SK-N-SH treated with all-trans-retinoic acid at 6 μM for 48 hours (cell line): ENCODE results near the gene CRYL1.

ENCODE experiments used
- ATAC-seq: fragments of 200-7000 bp; cut with Tn5 transposase; 3 replicates; pipeline ENCODE4 v1.9.1; 2020; ENCODE audit warnings: mild to moderate bottlenecking, moderate library complexity
- ARNTL ChIP-seq: fragments of 450-650 bp; formaldehyde crosslinking; IDR thresholded peaks from 2 replicates; pipeline ENCODE4 v1.5.0; 2020; ENCODE audit warnings: low read depth, mild to moderate bottlenecking, moderate library complexity, borderline replicate concordance
- BACH2 ChIP-seq: fragments of 250-450 bp; sonication (Bioruptor Pico); IDR thresholded peaks from 2 replicates; pipeline ENCODE4 v1.9.0; 2021; ENCODE audit warnings: mild to moderate bottlenecking, borderline replicate concordance
- CREB5 ChIP-seq: fragments of 250-450 bp; sonication (Bioruptor Pico); IDR thresholded peaks from 2 replicates; pipeline ENCODE4 v1.5.1; 2020; ENCODE audit warnings: low read depth, mild to moderate bottlenecking, moderate library complexity
- CSDC2 ChIP-seq: fragments of 250-450 bp; sonication (Bioruptor Pico); IDR thresholded peaks from 2 replicates; pipeline ENCODE4 v1.5.0; 2020; ENCODE audit warnings: mild to moderate bottlenecking, moderate library complexity
- CSRNP3 ChIP-seq: fragments of 250-450 bp; sonication (Bioruptor Pico); IDR thresholded peaks from 2 replicates; pipeline ENCODE4 v1.5.1; 2021; ENCODE audit warnings: mild to moderate bottlenecking, moderate library complexity
- ESRRG ChIP-seq: fragments of 250-450 bp; sonication (Bioruptor Pico); IDR thresholded peaks from 2 replicates; pipeline ENCODE4 v1.6.1; 2021; ENCODE audit warnings: mild to moderate bottlenecking
- GLIS3 ChIP-seq: fragments of 250-450 bp; sonication (Bioruptor Pico); IDR thresholded peaks from 2 replicates; pipeline ENCODE4 v1.5.0; 2020; ENCODE audit warnings: mild to moderate bottlenecking, moderate library complexity
- ISL1 ChIP-seq: fragments of 250-450 bp; sonication (Bioruptor Pico); IDR thresholded peaks from 2 replicates; pipeline ENCODE4 v2.1.2; 2022; ENCODE audit warnings: mild to moderate bottlenecking, moderate library complexity
- PATZ1 ChIP-seq: fragments of 250-450 bp; sonication (Bioruptor Pico); IDR thresholded peaks from 2 replicates; pipeline ENCODE4 v1.8.0; 2020; ENCODE audit warnings: mild to moderate bottlenecking, moderate library complexity, borderline replicate concordance
- POU6F1 ChIP-seq: fragments of 250-450 bp; sonication (Bioruptor Pico); IDR thresholded peaks from 2 replicates; pipeline ENCODE4 v1.8.0; 2021; ENCODE audit warnings: low read depth, mild to moderate bottlenecking, moderate library complexity, borderline replicate concordance
- PPARA ChIP-seq: fragments of 250-450 bp; sonication (Bioruptor Pico); IDR thresholded peaks from 2 replicates; pipeline ENCODE4 v1.5.0; 2020; ENCODE audit warnings: mild to moderate bottlenecking, borderline replicate concordance
- RARB ChIP-seq: fragments of 250-450 bp; sonication (Bioruptor Pico); IDR thresholded peaks from 2 replicates; pipeline ENCODE4 v1.8.0; 2021; ENCODE audit warnings: mild to moderate bottlenecking, moderate library complexity
- SNAI2 ChIP-seq: fragments of 250-450 bp; sonication (Bioruptor Pico); IDR thresholded peaks from 2 replicates; pipeline ENCODE4 v1.5.0; 2020; ENCODE audit warnings: mild to moderate bottlenecking, moderate library complexity
- TCF4 ChIP-seq: fragments of 250-450 bp; sonication (Bioruptor Pico); IDR thresholded peaks from 2 replicates; pipeline ENCODE4 v1.8.0; 2021; ENCODE audit warnings: mild to moderate bottlenecking, moderate library complexity, borderline replicate concordance
- TOX ChIP-seq: fragments of 250-450 bp; sonication (Bioruptor Pico); IDR thresholded peaks from 2 replicates; pipeline ENCODE4 v1.8.0; 2021; ENCODE audit warnings: mild to moderate bottlenecking, moderate library complexity, borderline replicate concordance
- TSHZ2 ChIP-seq: fragments of 250-450 bp; sonication (Bioruptor Pico); IDR thresholded peaks from 2 replicates; pipeline ENCODE4 v1.5.0; 2020; ENCODE audit warnings: mild to moderate bottlenecking, moderate library complexity
- ZC3H10 ChIP-seq: fragments of 250-450 bp; sonication (Bioruptor Pico); IDR thresholded peaks from 2 replicates; pipeline ENCODE4 v1.5.1; 2021; ENCODE audit warnings: mild to moderate bottlenecking, moderate library complexity
- ZFP3 ChIP-seq: fragments of 250-450 bp; sonication (Bioruptor Pico); IDR thresholded peaks from 2 replicates; pipeline ENCODE4 v1.5.0; 2020; ENCODE audit warnings: mild to moderate bottlenecking, moderate library complexity
- ZFP30 ChIP-seq: fragments of 450-650 bp; formaldehyde crosslinking; IDR thresholded peaks from 2 replicates; pipeline ENCODE4 v1.5.0; 2022; ENCODE audit warnings: mild to moderate bottlenecking, moderate library complexity
- ZNF565 ChIP-seq: fragments of 450-650 bp; formaldehyde crosslinking; conservative IDR thresholded peaks from 2 replicates; pipeline ENCODE4 v1.5.0; 2020; ENCODE audit warnings: low read depth, mild to moderate bottlenecking, moderate library complexity
- ZNF8 ChIP-seq: fragments of 450-650 bp; formaldehyde crosslinking; IDR thresholded peaks from 2 replicates; pipeline ENCODE4 v1.5.0; 2020; ENCODE audit warnings: mild to moderate bottlenecking, moderate library complexity

The CRYL1 gene

GRCh38 chr13:20377720-20378119 is 147.9 kb downstream of the CRYL1 start (continued):
- no peak for TF ChIP-seq POU6F1
- no peak for TF ChIP-seq CSRNP3 (CRISPR knock-in tag)
- no peak for TF ChIP-seq TOX
- TF ChIP-seq PATZ1 (CRISPR knock-in tag), result no peak
- no peak for TF ChIP-seq ZFP30 (CRISPR knock-in tag)
- TF ChIP-seq CSDC2 (CRISPR knock-in tag), result no peak

GRCh38 chr13:20375871-20376270 is 149.8 kb downstream of the CRYL1 start:
- ATAC-seq, result no peak
- TF ChIP-seq ISL1 (CRISPR knock-in tag), result no peak
- no peak for TF ChIP-seq SNAI2
- no peak for TF ChIP-seq CSDC2 (CRISPR knock-in tag)
- no peak for TF ChIP-seq CREB5
- no peak for TF ChIP-seq ZNF565 (CRISPR knock-in tag)
- TF ChIP-seq PATZ1 (CRISPR knock-in tag), result no peak
- no peak for TF ChIP-seq CSRNP3 (CRISPR knock-in tag)
- TF ChIP-seq PPARA (CRISPR knock-in tag), result no peak
- TF ChIP-seq TCF4 (CRISPR knock-in tag), result no peak
- TF ChIP-seq ZFP30 (CRISPR knock-in tag), result no peak
- no peak for TF ChIP-seq GLIS3 (CRISPR knock-in tag)
- TF ChIP-seq ZFP3 (CRISPR knock-in tag), result no peak
- TF ChIP-seq ZC3H10, result no peak
- no peak for TF ChIP-seq ARNTL (CRISPR knock-in tag)
- no peak for TF ChIP-seq RARB
- TF ChIP-seq ESRRG (CRISPR knock-in tag), result no peak
- TF ChIP-seq BACH2 (CRISPR knock-in tag), result no peak

GRCh38 chr13:20373861-20374260 is 151.8 kb downstream of the CRYL1 start:
- no peak for ATAC-seq
- no peak for TF ChIP-seq PPARA (CRISPR knock-in tag)
- no peak for TF ChIP-seq CSDC2 (CRISPR knock-in tag)
- no peak for TF ChIP-seq ZNF565 (CRISPR knock-in tag)
- no peak for TF ChIP-seq SNAI2
- TF ChIP-seq PATZ1 (CRISPR knock-in tag), result no peak
- TF ChIP-seq TCF4 (CRISPR knock-in tag), result no peak
- TF ChIP-seq TOX, result no peak
- no peak for TF ChIP-seq ZNF8
- no peak for TF ChIP-seq ESRRG (CRISPR knock-in tag)
- no peak for TF ChIP-seq TSHZ2
- no peak for TF ChIP-seq CSRNP3 (CRISPR knock-in tag)
- TF ChIP-seq ISL1 (CRISPR knock-in tag), result no peak
- TF ChIP-seq RARB, result no peak
- no peak for TF ChIP-seq BACH2 (CRISPR knock-in tag)
